Effector memory CD8-positive, alpha-beta T cell (primary cell): Measurements from ENCODE around the gene CLPSL2.
A peak's percentile ranks its signal among the peaks of the same experiment; 100 is the strongest.

Source experiments
- ATAC-seq: fragments of 150-1000 bp; cut with Tn5 transposase; replicated peaks from 2 replicates; pipeline ENCODE4 v1.10.0; 2021; ENCODE audit warnings: mild to moderate bottlenecking, moderate library complexity
- DNase-seq, 3 experiments: peaks; one replicate each; pipeline ENCODE4 v3.0.0; 2021
- H3K27ac Mint-ChIP-seq, 2 donors: one replicate each; pipeline ENCODE4 v1.8.0; 2022; ENCODE audit warnings: mild to moderate bottlenecking in 2 of 2, mixed read lengths in 2 of 2, moderate library complexity in 2 of 2
- H3K27me3 Mint-ChIP-seq, 2 donors: one replicate each; pipeline ENCODE4 v1.8.0; 2022; ENCODE audit warnings: mixed read lengths in 2 of 2
- H3K36me3 Mint-ChIP-seq: one replicate; pipeline ENCODE4 v1.8.0; 2022; ENCODE audit warnings: mild to moderate bottlenecking, moderate library complexity, mixed read lengths; ENCODE audit not compliant: insufficient read depth
- H3K4me1 Mint-ChIP-seq, 2 donors: one replicate each; pipeline ENCODE4 v1.8.0; 2022; ENCODE audit warnings: low read depth in 2 of 2, mixed read lengths in 2 of 2
- H3K4me3 Mint-ChIP-seq, 2 donors: one replicate each; pipeline ENCODE4 v1.8.0; 2022; ENCODE audit warnings: mild to moderate bottlenecking in 2 of 2, mixed read lengths in 2 of 2, moderate library complexity in 2 of 2
- H3K9me3 Mint-ChIP-seq, 2 donors: one replicate each; pipeline ENCODE4 v1.8.0; 2022; ENCODE audit warnings: mixed read lengths in 2 of 2

The CLPSL2 gene

DNA sequence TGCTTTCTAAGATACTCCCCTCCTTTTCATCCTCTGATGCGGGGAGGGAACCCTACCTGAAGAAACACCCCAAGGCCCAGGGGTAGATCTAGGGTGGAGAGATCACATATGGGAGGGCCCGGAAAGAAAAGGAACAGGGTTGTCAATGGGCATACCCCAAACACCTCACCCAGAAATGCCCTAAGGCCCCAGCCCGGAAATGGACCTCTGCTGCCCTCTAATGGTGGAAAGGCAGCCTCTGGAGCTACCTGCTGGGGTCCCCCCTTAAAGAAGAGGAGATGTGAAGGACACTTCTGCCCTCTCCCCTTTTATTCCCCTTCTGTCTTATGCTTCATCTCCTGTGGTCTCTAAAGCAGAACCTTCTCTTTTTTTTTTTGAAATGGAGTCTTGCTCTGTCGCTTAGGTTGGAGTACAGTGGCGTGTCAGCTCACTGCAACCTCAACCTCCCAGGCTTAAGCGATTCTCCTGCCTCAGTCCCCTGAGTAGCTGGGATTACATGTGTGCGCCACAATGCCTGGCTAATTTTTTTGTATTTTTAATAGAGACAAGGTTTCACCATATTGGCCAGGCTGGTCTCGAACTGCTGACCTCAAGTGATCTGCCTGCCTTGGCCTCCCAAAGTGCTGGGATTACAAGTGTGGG lies 40.0 kb upstream of the CLPSL2 start:
- H3K4me1 Mint-ChIP-seq, result peaks cover 34 to 35% of the 10 kb centered on the region in 2 donors
- H3K27me3 Mint-ChIP-seq, result no peaks in the 10 kb centered on the region
- H3K9me3 Mint-ChIP-seq, result no peaks in the 10 kb centered on the region
- no peak overlapping the region for H3K27ac Mint-ChIP-seq
- H3K36me3 Mint-ChIP-seq, result peaks cover 7% of the 10 kb centered on the region
- ATAC-seq (peak; percentile 37), DNase-seq (peak; percentile 85 to 88 (median 88))
- no peak overlapping the region for H3K4me3 Mint-ChIP-seq

DNA sequence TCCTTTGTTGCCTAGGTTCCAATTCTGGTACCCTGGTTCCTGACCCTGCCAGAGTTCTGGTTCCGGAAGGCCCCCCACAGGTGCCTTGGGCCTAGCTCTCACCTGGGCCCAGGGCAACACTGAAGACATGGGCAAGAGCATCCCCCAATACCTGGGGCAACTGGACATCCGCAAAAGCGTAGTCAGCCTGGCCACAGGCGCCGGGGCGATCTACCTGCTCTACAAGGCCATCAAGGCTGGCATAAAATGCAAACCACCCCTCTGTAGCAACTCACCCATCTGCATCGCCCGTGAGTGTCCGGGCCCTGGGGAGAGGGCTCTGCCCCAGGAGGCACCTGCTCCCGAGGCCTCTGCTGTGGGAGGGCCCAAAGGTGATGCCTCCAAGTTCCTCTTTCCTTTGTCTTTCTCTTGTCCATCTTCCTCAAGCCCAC lies 39.4 kb upstream of the CLPSL2 start, which contains the start of gene ARMC12:
TSS of gene ARMC12 (plus strand) at position 51 of the 431 bp plus-strand sequence. CDS start at position 128, 77 bp downstream.
- Mint-ChIP-seq H3K36me3 (peaks cover 2% of the 10 kb centered on the region), H3K4me3 (peak within 1 kb of the TSS in 1 of 2 donors; percentile 42), H3K4me1 (peaks cover 31 to 33% of the 10 kb centered on the region in 2 donors), H3K27ac (peak within 1 kb of the TSS; percentile 6 to 79), H3K9me3 (no peaks in the 10 kb centered on the region), H3K27me3 (no peaks in the 10 kb centered on the region)
- DNase-seq (no peak), ATAC-seq (no peak)

- peak; percentile 37 to 41 (median 37) for DNase-seq
- Mint-ChIP-seq H3K9me3 (no peaks in the 10 kb centered on the region), H3K36me3 (peaks cover 2% of the 10 kb centered on the region), H3K4me3 (peak overlapping the region in 1 of 2 donors; percentile 42), H3K27ac (peak overlapping the region; percentile 6 to 79), H3K4me1 (peaks cover 25 to 28% of the 10 kb centered on the region in 2 donors), H3K27me3 (peaks cover 0 to 1% of the 10 kb centered on the region in 2 donors)
- peak; percentile 73 for ATAC-seq
Measured at GRCh38 chr6:35737413-35738211, 38.8 kb upstream of the CLPSL2 start.

- Mint-ChIP-seq H3K27ac (no peak overlapping the region), H3K4me3 (no peak overlapping the region), H3K4me1 (peaks cover 17 to 19% of the 10 kb centered on the region in 2 donors), H3K9me3 (no peaks in the 10 kb centered on the region), H3K36me3 (peaks cover 5% of the 10 kb centered on the region), H3K27me3 (peaks cover 0 to 5% of the 10 kb centered on the region in 2 donors)
- no peak for DNase-seq
- ATAC-seq, result no peak
Measured at GRCh38 chr6:35739645-35740524, 36.5 kb upstream of the CLPSL2 start.

DNA sequence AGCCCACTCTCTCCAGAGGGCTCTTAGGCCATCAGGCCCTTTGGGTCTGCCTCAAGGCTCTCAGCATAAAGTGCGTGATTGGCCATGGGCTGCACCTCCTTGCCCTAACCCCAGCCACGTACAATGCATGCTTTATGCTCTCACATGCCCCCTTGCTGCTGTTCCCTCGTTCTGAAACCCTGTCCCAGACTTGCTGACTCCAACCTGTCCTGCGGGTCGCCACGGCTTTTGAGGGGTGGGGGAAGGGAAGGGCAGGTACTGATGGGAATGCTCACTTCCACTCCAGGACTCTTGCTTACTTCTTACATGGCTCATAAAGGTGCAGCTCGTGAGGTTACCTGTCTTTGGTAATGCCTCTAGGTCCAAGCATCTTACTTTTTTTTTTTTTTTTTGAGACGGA lies 33.6 kb upstream of the CLPSL2 start:
- no peak overlapping the region for H3K4me3 Mint-ChIP-seq
- H3K36me3 Mint-ChIP-seq, result peaks cover 5% of the 10 kb centered on the region
- H3K4me1 Mint-ChIP-seq, result peaks cover 0 to under 1% of the 10 kb centered on the region in 2 donors
- no peak for ATAC-seq
- H3K27me3 Mint-ChIP-seq, result peaks cover 0 to 5% of the 10 kb centered on the region in 2 donors
- no peak for DNase-seq
- H3K9me3 Mint-ChIP-seq, result no peaks in the 10 kb centered on the region
- no peak overlapping the region for H3K27ac Mint-ChIP-seq

DNA sequence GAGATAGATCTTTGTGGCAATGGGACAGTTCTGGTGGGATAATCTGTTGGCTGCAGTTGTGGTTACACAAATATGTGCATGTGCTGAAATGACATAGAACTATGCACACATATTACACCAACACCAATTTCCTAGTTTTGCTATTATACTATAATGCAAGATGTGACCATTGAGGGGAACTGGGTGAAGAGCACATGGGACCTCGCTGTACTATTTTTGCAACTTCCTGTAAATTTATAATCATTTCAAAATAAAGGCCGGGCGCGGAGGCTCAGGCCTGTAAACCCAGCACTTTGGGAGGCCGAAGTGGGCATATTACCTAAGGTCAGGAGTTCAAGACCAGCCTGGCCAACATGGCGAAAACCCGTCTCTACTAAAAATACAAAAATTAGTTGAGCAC lies 30.9 kb upstream of the CLPSL2 start:
- Mint-ChIP-seq H3K9me3 (peaks cover 0 to 3% of the 10 kb centered on the region in 2 donors), H3K27me3 (peaks cover 0 to 5% of the 10 kb centered on the region in 2 donors), H3K4me3 (no peak overlapping the region), H3K36me3 (peaks cover 3% of the 10 kb centered on the region), H3K4me1 (no peaks in the 10 kb centered on the region), H3K27ac (no peak overlapping the region)
- DNase-seq (no peak), ATAC-seq (no peak)

DNA sequence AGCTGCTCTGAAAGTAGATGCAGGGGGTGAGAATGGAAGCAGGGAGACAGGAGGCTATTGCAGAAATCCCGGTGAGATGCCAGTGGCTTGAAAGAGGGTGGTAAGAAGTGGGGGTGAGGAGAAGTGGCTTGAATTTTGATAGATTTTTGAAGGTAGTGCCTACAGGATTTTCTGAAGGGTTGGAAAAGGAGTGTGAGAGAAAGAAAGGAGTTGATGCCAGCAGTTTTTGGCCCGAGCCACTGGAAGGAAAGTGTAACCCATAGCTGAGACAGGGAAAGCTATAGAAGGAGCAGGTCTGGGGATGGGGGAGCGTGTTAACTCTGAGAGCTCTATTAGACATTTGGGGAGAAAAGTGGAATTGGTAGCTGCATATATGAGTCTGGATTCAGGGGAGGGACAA lies 29.9 kb upstream of the CLPSL2 start:
- ATAC-seq (no peak), DNase-seq (no peak)
- peaks cover 0 to 3% of the 10 kb centered on the region in 2 donors for H3K9me3 Mint-ChIP-seq
- no peak overlapping the region for H3K27ac Mint-ChIP-seq
- H3K4me3 Mint-ChIP-seq, result no peak overlapping the region
- no peaks in the 10 kb centered on the region for H3K4me1 Mint-ChIP-seq
- peaks cover 3% of the 10 kb centered on the region for H3K36me3 Mint-ChIP-seq
- peaks cover under 1 to 7% of the 10 kb centered on the region in 2 donors for H3K27me3 Mint-ChIP-seq

DNA sequence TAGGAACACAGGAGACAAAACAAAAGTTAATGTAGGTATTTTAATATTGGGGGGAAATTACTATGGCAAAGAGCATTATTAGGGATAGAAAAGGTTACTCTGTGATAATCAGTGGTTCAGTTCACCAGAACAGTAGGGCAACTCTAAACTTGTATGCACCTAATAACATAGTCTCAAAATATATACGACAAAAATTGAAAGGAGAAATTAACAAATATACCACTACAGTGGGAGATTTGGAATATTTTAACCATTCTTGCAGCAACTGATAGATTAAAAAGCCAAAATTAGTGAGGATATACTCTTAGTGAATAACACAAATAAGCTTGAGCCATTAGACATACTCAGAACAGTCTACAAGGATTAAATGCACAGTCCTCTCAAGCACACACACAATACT lies 28.5 kb upstream of the CLPSL2 start:
- no peak for DNase-seq
- Mint-ChIP-seq H3K4me1 (no peaks in the 10 kb centered on the region), H3K9me3 (peaks cover 0 to 3% of the 10 kb centered on the region in 2 donors), H3K4me3 (no peak overlapping the region), H3K36me3 (peaks cover 3% of the 10 kb centered on the region), H3K27me3 (peaks cover 11 to 14% of the 10 kb centered on the region in 2 donors), H3K27ac (no peak overlapping the region)
- ATAC-seq, result no peak

DNA sequence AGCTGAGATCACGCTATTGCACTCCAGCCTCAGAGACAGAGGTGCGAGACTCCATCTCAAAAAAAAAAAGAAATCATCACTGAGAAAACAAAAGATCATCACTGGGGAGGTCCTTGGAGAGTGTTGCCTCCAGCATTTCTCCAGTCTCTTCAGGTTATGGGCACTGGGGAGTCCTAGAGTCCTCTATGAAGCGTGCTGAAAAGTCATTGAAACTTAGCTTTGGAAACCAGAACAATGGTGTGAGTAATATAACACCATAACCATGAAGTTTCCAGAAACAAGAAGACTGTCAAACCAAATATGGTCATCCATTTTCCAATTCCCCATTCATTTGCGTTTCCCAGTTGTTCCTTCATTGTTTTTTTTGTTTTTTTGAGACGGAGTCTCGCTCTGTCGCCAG lies 25.8 kb upstream of the CLPSL2 start:
- peaks cover 11 to 12% of the 10 kb centered on the region in 2 donors for H3K27me3 Mint-ChIP-seq

DNA sequence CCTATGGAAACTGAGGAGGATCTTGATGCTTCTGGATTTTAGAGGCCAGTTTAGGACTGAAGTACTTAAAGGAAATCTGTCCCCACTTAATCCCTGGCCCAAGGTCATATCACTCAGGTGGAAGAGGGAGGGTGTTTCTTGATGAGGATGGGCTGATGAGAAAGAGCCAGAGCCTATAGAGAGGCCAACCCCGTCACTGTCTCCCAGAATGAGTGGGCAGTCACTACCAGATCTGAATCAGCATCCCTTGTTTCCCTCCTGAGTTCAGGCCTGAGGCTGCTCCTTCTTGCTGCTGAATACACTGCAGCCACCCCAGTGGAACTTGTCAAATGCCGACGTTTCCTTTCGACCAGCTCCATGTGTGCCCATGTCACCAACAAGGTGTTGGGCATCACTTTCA lies 24.8 kb upstream of the CLPSL2 start:
- ATAC-seq, result no peak
- Mint-ChIP-seq H3K4me3 (no peak overlapping the region), H3K27me3 (peaks cover 11 to 12% of the 10 kb centered on the region in 2 donors), H3K36me3 (no peaks in the 10 kb centered on the region), H3K4me1 (no peaks in the 10 kb centered on the region), H3K27ac (peak overlapping the region; percentile 54 to 65), H3K9me3 (peaks cover 0 to 3% of the 10 kb centered on the region in 2 donors)
- no peak for DNase-seq

More for the DNA sequence above, 25.8 kb upstream of the CLPSL2 start:
- no peaks in the 10 kb centered on the region for H3K4me1 Mint-ChIP-seq
- H3K4me3 Mint-ChIP-seq, result no peak overlapping the region
- H3K27ac Mint-ChIP-seq, result no peak overlapping the region
- no peaks in the 10 kb centered on the region for H3K36me3 Mint-ChIP-seq
- ATAC-seq (no peak), DNase-seq (no peak)
- H3K9me3 Mint-ChIP-seq, result peaks cover 0 to 3% of the 10 kb centered on the region in 2 donors

GRCh38 chr6:35752330-35752729 lies 24.1 kb upstream of the CLPSL2 start:
- H3K4me3 Mint-ChIP-seq, result no peak overlapping the region
- no peaks in the 10 kb centered on the region for H3K4me1 Mint-ChIP-seq
- H3K27ac Mint-ChIP-seq, result peak overlapping the region; percentile 54 to 65
- H3K27me3 Mint-ChIP-seq, result peaks cover 14 to 16% of the 10 kb centered on the region in 2 donors
- no peak for ATAC-seq
- H3K36me3 Mint-ChIP-seq, result no peaks in the 10 kb centered on the region
- no peak for DNase-seq
- H3K9me3 Mint-ChIP-seq, result peaks cover 0 to 3% of the 10 kb centered on the region in 2 donors

GRCh38 chr6:35754452-35755277 lies 21.7 kb upstream of the CLPSL2 start:
- no peak for DNase-seq
- no peaks in the 10 kb centered on the region for H3K36me3 Mint-ChIP-seq
- H3K27me3 Mint-ChIP-seq, result peaks cover 38 to 40% of the 10 kb centered on the region in 2 donors
- no peaks in the 10 kb centered on the region for H3K9me3 Mint-ChIP-seq
- H3K4me1 Mint-ChIP-seq, result peaks cover 0 to 2% of the 10 kb centered on the region in 2 donors
- H3K4me3 Mint-ChIP-seq, result no peak overlapping the region
- H3K27ac Mint-ChIP-seq, result no peak overlapping the region
- no peak for ATAC-seq
